Measurements from ENCODE around the gene NDUFS1. TPM values are rescaled to one million over a fixed set of nuclear protein-coding genes. Genes with fewer than 3 reads are reported as not detected.
"Not testable (repeated sequence)": the region's sequence is repeated elsewhere in the genome, so short reads cannot be mapped to it uniquely, and the experiment has no call there.

Gene NDUFS1
- total RNA-seq, 1 donor from 2014 or later, result 85.7 TPM

GRCh38 chr2:206105541-206105940 is 53.7 kb downstream of the NDUFS1 start:
- Mint-ChIP-seq H3K9me3 (no peaks in the 10 kb centered on the region), H3K4me1 (no peaks in the 10 kb centered on the region), H3K27me3 (ENCODE audit: low read depth) (no peaks in the 10 kb centered on the region), H3K27ac (ENCODE audit: unreplicated experiment) (no peak overlapping the region), H3K36me3 (ENCODE audit: low read depth) (no peaks in the 10 kb centered on the region), H3K4me3 (no peak overlapping the region)
- TF ChIP-seq CTCF (conservative IDR thresholded peaks at IDR 0.05), result no peak
- DNase-seq (ENCODE audit: low read depth, low spot score), result no peak

GRCh38 chr2:206105038-206105437 is 54.2 kb downstream of the NDUFS1 start:
- no peaks in the 10 kb centered on the region for H3K27me3 Mint-ChIP-seq (ENCODE audit: low read depth)
- H3K27ac Mint-ChIP-seq (ENCODE audit: unreplicated experiment), result no peak overlapping the region
- no peak overlapping the region for H3K4me3 Mint-ChIP-seq
- H3K36me3 Mint-ChIP-seq (ENCODE audit: low read depth), result no peaks in the 10 kb centered on the region
- DNase-seq (ENCODE audit: low read depth, low spot score), result no peak
- TF ChIP-seq CTCF (conservative IDR thresholded peaks at IDR 0.05), result no peak
- no peaks in the 10 kb centered on the region for H3K9me3 Mint-ChIP-seq
- no peaks in the 10 kb centered on the region for H3K4me1 Mint-ChIP-seq

GRCh38 chr2:206098872-206099271 is 60.4 kb downstream of the NDUFS1 start:
- DNase-seq (ENCODE audit: low read depth, low spot score); H3K36me3 Mint-ChIP-seq (ENCODE audit: low read depth); H3K27ac Mint-ChIP-seq (ENCODE audit: unreplicated experiment): not testable (repeated sequence)

GRCh38 chr2:206098471-206098870 is 60.8 kb downstream of the NDUFS1 start:
- H3K9me3 Mint-ChIP-seq, result no peaks in the 10 kb centered on the region
- no peak for DNase-seq (ENCODE audit: low read depth, low spot score)
- H3K4me1 Mint-ChIP-seq, result no peaks in the 10 kb centered on the region
- H3K27ac Mint-ChIP-seq (ENCODE audit: unreplicated experiment), result no peak overlapping the region
- no peak for TF ChIP-seq CTCF (conservative IDR thresholded peaks at IDR 0.05)
- H3K4me3 Mint-ChIP-seq, result no peak overlapping the region
- no peaks in the 10 kb centered on the region for H3K27me3 Mint-ChIP-seq (ENCODE audit: low read depth)
- H3K36me3 Mint-ChIP-seq (ENCODE audit: low read depth), result no peaks in the 10 kb centered on the region

More at GRCh38 chr2:206098872-206099271, 60.4 kb downstream of the NDUFS1 start:
- not testable (repeated sequence) for H3K27me3 Mint-ChIP-seq (ENCODE audit: low read depth); H3K4me3 Mint-ChIP-seq; H3K4me1 Mint-ChIP-seq; H3K9me3 Mint-ChIP-seq

GRCh38 chr2:206096876-206097275 is 62.4 kb downstream of the NDUFS1 start:
- no peak overlapping the region for H3K27ac Mint-ChIP-seq (ENCODE audit: unreplicated experiment)
- peaks cover 10% of the 10 kb centered on the region for H3K4me1 Mint-ChIP-seq
- DNase-seq (ENCODE audit: low read depth, low spot score), result no peak
- no peaks in the 10 kb centered on the region for H3K9me3 Mint-ChIP-seq
- no peak for TF ChIP-seq CTCF (conservative IDR thresholded peaks at IDR 0.05)
- H3K36me3 Mint-ChIP-seq (ENCODE audit: low read depth), result no peaks in the 10 kb centered on the region
- H3K4me3 Mint-ChIP-seq, result no peak overlapping the region
- no peaks in the 10 kb centered on the region for H3K27me3 Mint-ChIP-seq (ENCODE audit: low read depth)

GRCh38 chr2:206095536-206096332 is 63.5 kb downstream of the NDUFS1 start:
- TF ChIP-seq CTCF (conservative IDR thresholded peaks at IDR 0.05), result no peak
- peaks cover 10% of the 10 kb centered on the region for H3K4me1 Mint-ChIP-seq
- H3K4me3 Mint-ChIP-seq, result no peak overlapping the region
- H3K27me3 Mint-ChIP-seq (ENCODE audit: low read depth), result no peaks in the 10 kb centered on the region
- H3K36me3 Mint-ChIP-seq (ENCODE audit: low read depth), result no peaks in the 10 kb centered on the region
- no peak overlapping the region for H3K27ac Mint-ChIP-seq (ENCODE audit: unreplicated experiment)
- no peak for DNase-seq (ENCODE audit: low read depth, low spot score)
- no peaks in the 10 kb centered on the region for H3K9me3 Mint-ChIP-seq

All from neural crest cell (in vitro differentiated cells).